Activated CD8-positive, alpha-beta memory T cell treated with anti-CD3 and anti-CD28 coated beads, Interleukin-2, amount 50 U/mL, for 48 hours (primary cell): ENCODE measurements around the gene FLOT1.
"Not testable (repeated sequence)": the region's sequence is repeated elsewhere in the genome, so short reads cannot be mapped to it uniquely, and the experiment has no call there.

Experiments
- DNase-seq: peaks from one replicate; pipeline ENCODE4 v3.0.0-alpha.2; 2020

Gene FLOT1

GRCh38 chr6:30721198-30722024, 21.1 kb downstream of the FLOT1 start:
- peak; percentile 99 for DNase-seq

- peak; percentile 85 for DNase-seq
Observed at GRCh38 chr6:30720738-30721197, 21.7 kb downstream of the FLOT1 start.

- peak; percentile 96 for DNase-seq
Observed at GRCh38 chr6:30719791-30720737, 22.4 kb downstream of the FLOT1 start, which contains the start of gene TUBB. Gene TUBB, plus strand, starts transcription at chr6:30720352. Its CDS starts 155 bp downstream, at chr6:30720507.

DNA sequence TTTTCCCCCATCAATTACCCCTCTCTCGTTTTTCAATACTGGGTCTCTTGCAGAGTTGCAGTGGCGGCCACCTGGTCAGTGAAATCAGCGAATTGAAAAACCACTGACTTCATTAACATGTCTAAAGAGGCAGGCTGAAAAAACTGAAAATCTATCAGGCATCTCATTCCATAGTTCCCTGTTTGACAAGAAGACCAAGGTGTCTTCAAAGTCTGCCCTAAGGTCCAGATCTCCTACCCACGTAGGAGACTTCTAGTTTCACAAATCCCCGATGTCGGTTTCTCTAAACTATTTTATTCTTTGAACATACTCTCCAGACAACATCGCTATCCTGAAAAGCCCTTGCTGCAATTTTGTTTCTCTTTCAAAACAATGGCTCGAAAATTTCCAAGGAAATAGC, 23.1 kb downstream of the FLOT1 start:
- DNase-seq = no peak

DNA sequence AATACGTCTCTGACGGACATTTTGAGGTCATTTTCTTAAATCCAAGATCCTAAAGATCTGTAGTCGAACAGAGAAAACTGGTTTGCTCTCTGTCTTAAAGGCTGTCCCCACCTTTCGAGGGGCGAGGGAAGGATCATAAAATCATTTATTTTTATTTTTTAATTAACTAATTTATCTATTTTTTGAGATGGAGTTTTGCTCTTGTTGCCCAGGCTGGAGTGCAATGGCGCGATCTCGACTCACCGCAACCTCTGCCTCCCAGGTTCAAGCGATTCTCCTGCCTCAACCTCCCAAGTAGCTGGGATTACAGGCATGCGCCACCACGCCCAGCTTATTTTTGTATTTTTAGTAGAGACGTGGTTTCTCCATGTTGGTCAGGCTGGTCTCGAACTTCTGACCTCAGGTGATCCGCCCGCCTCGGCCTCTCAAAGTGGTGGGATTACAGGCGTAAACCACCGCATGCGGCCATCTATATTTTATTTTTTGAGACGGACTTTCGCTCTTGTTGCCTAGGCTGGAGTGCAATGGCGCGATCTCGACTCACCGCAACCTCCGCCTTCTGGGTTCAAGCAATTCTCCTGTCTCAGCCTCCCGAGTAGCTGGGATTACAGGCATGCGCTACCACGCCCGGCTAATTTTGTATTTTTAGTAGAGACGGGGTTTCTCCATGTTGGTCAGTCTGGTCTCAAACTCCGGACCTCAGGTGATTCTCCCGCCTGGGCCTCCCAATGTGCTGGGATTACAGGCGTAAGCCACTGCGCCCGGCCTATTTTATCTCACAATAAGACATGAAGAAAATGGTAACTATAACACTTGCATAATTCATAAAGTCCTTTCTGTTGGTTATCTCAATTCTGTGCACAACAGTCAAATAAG, 24.4 kb downstream of the FLOT1 start:
- not testable (repeated sequence) for DNase-seq

GRCh38 chr6:30717129-30717844, 25.2 kb downstream of the FLOT1 start, which contains the start of gene MDC1:
Gene MDC1, minus strand, starts transcription at chr6:30717281. Its CDS starts 2,106 bp downstream, at chr6:30715175.
- peak; percentile 97 for DNase-seq

DNA sequence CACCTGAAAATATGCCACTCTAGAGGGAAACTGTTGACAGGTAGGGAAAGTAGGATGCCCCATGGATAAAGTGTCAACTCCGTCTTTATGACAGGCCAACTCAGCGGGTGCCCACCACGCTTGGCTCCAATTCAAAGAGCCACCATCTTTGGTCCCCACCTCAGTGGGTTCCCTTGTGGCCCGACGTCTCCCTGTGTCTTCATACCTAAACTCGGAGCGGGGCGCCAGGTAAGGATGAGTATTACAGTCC, 25.7 kb downstream of the FLOT1 start:
- DNase-seq = no peak

- DNase-seq = no peak
Observed at GRCh38 chr6:30714263-30714662, 28.2 kb downstream of the FLOT1 start.

DNA sequence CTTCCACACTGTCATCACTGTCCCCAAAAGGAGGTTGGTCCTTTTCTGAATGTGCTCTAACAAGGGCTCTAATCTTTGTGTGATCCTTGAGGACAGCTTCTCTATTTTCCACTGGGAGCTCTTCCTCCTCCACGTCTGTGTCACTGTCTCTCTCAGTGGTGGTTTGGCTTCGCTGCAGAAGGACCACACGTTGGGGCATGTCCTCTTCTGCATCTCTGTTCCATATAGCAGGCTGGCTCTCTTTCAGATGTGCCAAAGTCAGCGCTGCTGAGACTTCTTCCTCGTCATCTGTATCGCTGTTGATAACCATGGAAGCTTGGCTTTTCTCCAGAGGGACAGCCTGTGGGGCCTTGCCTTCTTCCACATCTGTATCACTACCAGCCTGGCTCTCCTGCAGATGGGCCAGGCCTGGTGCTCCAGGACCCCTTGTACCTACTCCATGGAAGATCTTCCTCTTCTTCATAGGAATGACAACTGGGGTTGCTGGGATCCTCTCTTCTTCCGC, 30.0 kb downstream of the FLOT1 start:
- no peak for DNase-seq

GRCh38 chr6:30711758-30712380, 30.6 kb downstream of the FLOT1 start:
- no peak for DNase-seq

GRCh38 chr6:30709101-30709868, 33.2 kb downstream of the FLOT1 start:
- no peak for DNase-seq

GRCh38 chr6:30707281-30707850, 35.1 kb downstream of the FLOT1 start:
- no peak for DNase-seq

- DNase-seq = no peak
Observed at GRCh38 chr6:30705620-30706019, 36.9 kb downstream of the FLOT1 start.

DNA sequence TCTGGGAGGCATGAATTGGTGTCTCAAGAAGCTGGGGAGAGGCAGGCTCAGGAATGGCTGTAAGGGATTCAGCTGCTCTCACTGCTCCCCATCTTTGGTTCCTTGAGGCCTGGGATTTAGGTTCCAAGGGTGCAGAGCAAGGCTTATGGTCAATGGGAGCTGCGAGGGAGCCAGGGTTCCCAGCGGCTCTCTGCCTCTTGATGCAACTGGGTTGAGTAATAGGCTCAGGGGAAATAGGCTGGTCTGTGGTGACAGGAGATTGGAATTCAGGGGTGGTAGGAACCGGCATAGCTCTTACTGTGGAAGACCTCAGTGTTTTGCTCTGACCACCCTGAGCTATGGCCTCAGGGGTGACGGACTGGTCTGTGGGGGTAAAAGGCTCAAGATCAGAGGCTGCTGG, 38.7 kb downstream of the FLOT1 start:
- no peak for DNase-seq

GRCh38 chr6:30703011-30703410, 39.5 kb downstream of the FLOT1 start:
- no peak for DNase-seq

- DNase-seq = no peak
Observed at GRCh38 chr6:30700340-30700739, 42.1 kb downstream of the FLOT1 start.

- no peak for DNase-seq
Observed at GRCh38 chr6:30696432-30696831, 46.1 kb downstream of the FLOT1 start.

- no peak for DNase-seq
Observed at GRCh38 chr6:30691208-30691847, 51.2 kb downstream of the FLOT1 start.

GRCh38 chr6:30690403-30691207, 51.9 kb downstream of the FLOT1 start, which contains the start of gene NRM:
Gene NRM, minus strand, starts transcription at chr6:30690984. Its CDS starts 10 bp downstream, at chr6:30690974.
- peak; percentile 90 for DNase-seq
